A673 (cell line): Measurements from ENCODE around the gene SULT1A2. TPM values are rescaled to one million over a fixed set of nuclear protein-coding genes. Genes with fewer than 3 reads are reported as not detected.

Source experiments
- BruUV-seq: library from RNA; stranded (reverse); fragments of 400-500 nt; replicated peaks from 2 replicates; lab custom pipeline; 2021; lab: Mats Ljungman, UMichigan
- CTCF ChIA-PET: fragments of 300-600 bp; sonication (Branson Sonifier 250); formaldehyde crosslinking; loops from one replicate; lab custom pipeline; 2022; ENCODE audit warnings: antibody characterized with exemption; lab: Charles Lee
- POLR2A ChIA-PET: fragments of 300-600 bp; sonication (Branson Sonifier 250); formaldehyde crosslinking; loops from one replicate; lab custom pipeline; 2022; ENCODE audit warnings: antibody characterized with exemption; ENCODE audit not compliant: low non-redundant PET; lab: Charles Lee
- DNase-seq: peaks from one replicate; pipeline ENCODE4 v3.0.0-alpha.2; 2015; ENCODE audit warnings: low spot score
- H3K27ac ChIP-seq: fragments of 200-600 bp; sonication (generic); 2 replicates; pipeline ENCODE4 v1.5.1; 2016; ENCODE audit warnings: mixed run types, low read depth, mild to moderate bottlenecking, mixed read lengths, antibody characterized with exemption, low read length; ENCODE audit not compliant: poor library complexity, severe bottlenecking
- H3K27me3 ChIP-seq: fragments of 200-600 bp; sonication (generic); replicated peaks from 2 replicates; pipeline ENCODE4 v1.6.1; 2017; ENCODE audit warnings: mixed run types, low read depth, mild to moderate bottlenecking, mixed read lengths, antibody characterized with exemption, low read length; ENCODE audit not compliant: insufficient read depth, poor library complexity
- H3K36me3 ChIP-seq: fragments of 200-600 bp; sonication (generic); 2 replicates; pipeline ENCODE4 v1.6.1; 2016; ENCODE audit warnings: mixed run types, mild to moderate bottlenecking, mixed read lengths, antibody characterized with exemption, low read length; ENCODE audit not compliant: insufficient read depth, poor library complexity, severe bottlenecking
- H3K4me1 ChIP-seq: fragments of 200-600 bp; sonication (generic); 2 replicates; pipeline ENCODE4 v1.6.1; 2017; ENCODE audit warnings: mixed run types, mild to moderate bottlenecking, mixed read lengths, antibody characterized with exemption, low read length; ENCODE audit not compliant: insufficient read depth, poor library complexity, severe bottlenecking
- H3K4me3 ChIP-seq: fragments of 200-600 bp; sonication (generic); 2 replicates; pipeline ENCODE4 v1.5.1; 2016; ENCODE audit warnings: low read depth, mixed run types, mild to moderate bottlenecking, mixed read lengths, low read length; ENCODE audit not compliant: poor library complexity, severe bottlenecking
- H3K9me3 ChIP-seq: fragments of 200-600 bp; sonication (generic); 2 replicates; pipeline ENCODE4 v1.6.1; 2016; ENCODE audit warnings: mixed run types, low read depth, mild to moderate bottlenecking, mixed read lengths, antibody characterized with exemption, low read length; ENCODE audit not compliant: poor library complexity, severe bottlenecking
- CTCF ChIP-seq: fragments of 300-800, 200-600 bp; sonication (generic); conservative IDR thresholded peaks from 2 replicates; pipeline ENCODE4 v1.5.1; 2017; ENCODE audit warnings: low read depth, mild to moderate bottlenecking, antibody characterized with exemption, low read length, moderate library complexity, mixed read lengths
- EZH2 ChIP-seq: fragments of 200-600 bp; sonication (generic); IDR thresholded peaks from 2 replicates; pipeline ENCODE4 v1.6.1; 2017; ENCODE audit warnings: borderline replicate concordance, low read depth, mild to moderate bottlenecking, mixed read lengths, antibody characterized with exemption, low read length; ENCODE audit not compliant: poor library complexity, severe bottlenecking
- intact Hi-C: fragments of 100-400 bp; cut with micrococcal nuclease; formaldehyde crosslinking; loops from one replicate; pipeline ENCODE4 v1.10.0; 2022; ENCODE audit not compliant: unreplicated experiment
- total RNA-seq: library from RNA; stranded (reverse); gene quantifications from 2 replicates; pipeline ENCODE4 v1.2.3, GENCODE V29; 2021

Gene SULT1A2
- total RNA-seq, 1 experiment from 2014 or later: 1.6 TPM

- no peak overlapping the region for H3K27ac ChIP-seq
- H3K4me3 ChIP-seq: no peak overlapping the region
- no peaks in the 10 kb centered on the region for H3K4me1 ChIP-seq
- intact Hi-C loops: no loop called here
- no peaks in the 10 kb centered on the region for H3K27me3 ChIP-seq
- ChIA-PET POLR2A (no interaction called here), CTCF (no interaction called here)
- no TSS peak for BruUV-seq
- TF ChIP-seq CTCF: no peak
- no peak for TF ChIP-seq EZH2
- no peaks in the 10 kb centered on the region for H3K9me3 ChIP-seq
- H3K36me3 ChIP-seq: no peaks in the 10 kb centered on the region
- no peak for DNase-seq
Observed at GRCh38 chr16:28580726-28581315, 16.0 kb downstream of the SULT1A2 start.

- ChIA-PET POLR2A (no interaction called here), CTCF (no interaction called here)
- TF ChIP-seq EZH2: no peak
- TF ChIP-seq CTCF: no peak
- Histone ChIP-seq H3K27ac (no peak overlapping the region), H3K36me3 (no peaks in the 10 kb centered on the region), H3K27me3 (no peaks in the 10 kb centered on the region), H3K9me3 (no peaks in the 10 kb centered on the region), H3K4me3 (no peak overlapping the region), H3K4me1 (no peaks in the 10 kb centered on the region)
- BruUV-seq: no TSS peak
- intact Hi-C loops: no loop called here
- no peak for DNase-seq
Observed at GRCh38 chr16:28575446-28576109, 21.3 kb downstream of the SULT1A2 start.

GRCh38 chr16:28574925-28575324 lies 21.9 kb downstream of the SULT1A2 start:
- no peak for TF ChIP-seq EZH2
- TF ChIP-seq CTCF: no peak
- intact Hi-C loops: no loop called here
- Histone ChIP-seq H3K36me3 (no peaks in the 10 kb centered on the region), H3K4me3 (no peak overlapping the region), H3K9me3 (no peaks in the 10 kb centered on the region), H3K27ac (no peak overlapping the region), H3K4me1 (no peaks in the 10 kb centered on the region), H3K27me3 (no peaks in the 10 kb centered on the region)
- CTCF ChIA-PET: no interaction called here
- POLR2A ChIA-PET: no interaction called here
- no TSS peak for BruUV-seq
- DNase-seq: no peak
